Panc1 (cell line): ENCODE measurements around the gene CTNND1.

Source experiments
- POLR2AphosphoS5 ChIP-seq: IDR thresholded peaks from 2 replicates; pipeline ENCODE4 v1.6.1; 2012; ENCODE audit warnings: mild to moderate bottlenecking, low read depth, low read length, moderate library complexity
- TF ChIP-seq, protein P1 (sequence below), 2 experiments: IDR thresholded peaks; 2 replicates each; pipeline ENCODE4 v1.6.1; 2011 to 2012; ENCODE audit warnings: low read depth in 2 of 2, control low read depth in 1 of 2, low read length in 1 of 2, mild to moderate bottlenecking in 1 of 2, moderate library complexity in 1 of 2; ENCODE audit not compliant: insufficient read depth in 1 of 2
- TF ChIP-seq, protein P2 (sequence below): fragments of 450-650 bp; IDR thresholded peaks from 2 replicates; pipeline ENCODE4 v1.5.1; 2017; ENCODE audit warnings: mild to moderate bottlenecking

DNA sequence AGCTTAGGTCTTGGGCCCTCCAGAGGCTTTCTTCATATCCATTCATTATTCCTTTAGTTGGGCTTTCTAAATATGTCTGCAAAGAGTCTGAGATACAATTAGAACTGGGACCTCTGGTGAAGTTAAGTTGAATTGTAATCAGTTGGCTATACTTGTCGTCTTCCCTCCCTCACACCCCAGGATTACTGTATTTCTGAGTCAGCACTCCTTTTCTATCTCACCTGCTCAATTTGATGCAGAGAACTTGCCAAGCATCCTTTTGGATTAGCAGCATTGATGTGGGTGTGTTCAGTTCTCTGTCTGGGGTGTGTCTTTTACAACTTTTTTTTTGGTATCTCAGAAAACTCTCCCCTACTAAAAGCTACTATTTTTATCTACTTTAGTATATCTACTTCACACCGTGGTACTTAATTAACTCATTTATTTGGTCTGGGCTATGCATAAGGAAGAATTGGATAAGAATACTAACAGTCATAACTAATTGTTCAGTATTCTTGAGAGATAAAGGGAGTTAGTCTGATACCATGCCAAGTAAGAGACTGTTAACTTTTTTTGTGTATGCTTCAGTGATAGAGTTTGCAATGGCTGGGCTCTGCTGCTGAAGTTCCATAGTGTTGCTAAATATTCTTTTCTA, 15.1 kb downstream of the CTNND1 start:
- TF ChIP-seq, protein P1, sequence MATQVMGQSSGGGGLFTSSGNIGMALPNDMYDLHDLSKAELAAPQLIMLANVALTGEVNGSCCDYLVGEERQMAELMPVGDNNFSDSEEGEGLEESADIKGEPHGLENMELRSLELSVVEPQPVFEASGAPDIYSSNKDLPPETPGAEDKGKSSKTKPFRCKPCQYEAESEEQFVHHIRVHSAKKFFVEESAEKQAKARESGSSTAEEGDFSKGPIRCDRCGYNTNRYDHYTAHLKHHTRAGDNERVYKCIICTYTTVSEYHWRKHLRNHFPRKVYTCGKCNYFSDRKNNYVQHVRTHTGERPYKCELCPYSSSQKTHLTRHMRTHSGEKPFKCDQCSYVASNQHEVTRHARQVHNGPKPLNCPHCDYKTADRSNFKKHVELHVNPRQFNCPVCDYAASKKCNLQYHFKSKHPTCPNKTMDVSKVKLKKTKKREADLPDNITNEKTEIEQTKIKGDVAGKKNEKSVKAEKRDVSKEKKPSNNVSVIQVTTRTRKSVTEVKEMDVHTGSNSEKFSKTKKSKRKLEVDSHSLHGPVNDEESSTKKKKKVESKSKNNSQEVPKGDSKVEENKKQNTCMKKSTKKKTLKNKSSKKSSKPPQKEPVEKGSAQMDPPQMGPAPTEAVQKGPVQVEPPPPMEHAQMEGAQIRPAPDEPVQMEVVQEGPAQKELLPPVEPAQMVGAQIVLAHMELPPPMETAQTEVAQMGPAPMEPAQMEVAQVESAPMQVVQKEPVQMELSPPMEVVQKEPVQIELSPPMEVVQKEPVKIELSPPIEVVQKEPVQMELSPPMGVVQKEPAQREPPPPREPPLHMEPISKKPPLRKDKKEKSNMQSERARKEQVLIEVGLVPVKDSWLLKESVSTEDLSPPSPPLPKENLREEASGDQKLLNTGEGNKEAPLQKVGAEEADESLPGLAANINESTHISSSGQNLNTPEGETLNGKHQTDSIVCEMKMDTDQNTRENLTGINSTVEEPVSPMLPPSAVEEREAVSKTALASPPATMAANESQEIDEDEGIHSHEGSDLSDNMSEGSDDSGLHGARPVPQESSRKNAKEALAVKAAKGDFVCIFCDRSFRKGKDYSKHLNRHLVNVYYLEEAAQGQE (IDR thresholded peaks at IDR 0.05; ENCODE audit: insufficient read depth in 1 of 2, low read depth in 2 of 2, low read length in 1 of 2) = no peak
- TF ChIP-seq, protein P2, sequence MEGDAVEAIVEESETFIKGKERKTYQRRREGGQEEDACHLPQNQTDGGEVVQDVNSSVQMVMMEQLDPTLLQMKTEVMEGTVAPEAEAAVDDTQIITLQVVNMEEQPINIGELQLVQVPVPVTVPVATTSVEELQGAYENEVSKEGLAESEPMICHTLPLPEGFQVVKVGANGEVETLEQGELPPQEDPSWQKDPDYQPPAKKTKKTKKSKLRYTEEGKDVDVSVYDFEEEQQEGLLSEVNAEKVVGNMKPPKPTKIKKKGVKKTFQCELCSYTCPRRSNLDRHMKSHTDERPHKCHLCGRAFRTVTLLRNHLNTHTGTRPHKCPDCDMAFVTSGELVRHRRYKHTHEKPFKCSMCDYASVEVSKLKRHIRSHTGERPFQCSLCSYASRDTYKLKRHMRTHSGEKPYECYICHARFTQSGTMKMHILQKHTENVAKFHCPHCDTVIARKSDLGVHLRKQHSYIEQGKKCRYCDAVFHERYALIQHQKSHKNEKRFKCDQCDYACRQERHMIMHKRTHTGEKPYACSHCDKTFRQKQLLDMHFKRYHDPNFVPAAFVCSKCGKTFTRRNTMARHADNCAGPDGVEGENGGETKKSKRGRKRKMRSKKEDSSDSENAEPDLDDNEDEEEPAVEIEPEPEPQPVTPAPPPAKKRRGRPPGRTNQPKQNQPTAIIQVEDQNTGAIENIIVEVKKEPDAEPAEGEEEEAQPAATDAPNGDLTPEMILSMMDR = no peak
- TF ChIP-seq POLR2AphosphoS5 = no peak
